Measurements from ENCODE around the gene C11orf86.
"Not testable (repeated sequence)": the region's sequence is repeated elsewhere in the genome, so short reads cannot be mapped to it uniquely, and the experiment has no call there.

The C11orf86 gene

GRCh38 chr11:66967670-66968425 lies 7.3 kb upstream of the C11orf86 start:
- DNase-seq: peak; percentile 62

- no peak for DNase-seq
Observed at GRCh38 chr11:66969584-66970225, 5.4 kb upstream of the C11orf86 start.

GRCh38 chr11:66970371-66970806 lies 4.7 kb upstream of the C11orf86 start:
- no peak for DNase-seq

- peak; percentile 51 for DNase-seq
Observed at GRCh38 chr11:66970807-66971442, 4.2 kb upstream of the C11orf86 start.

- no peak for DNase-seq
Observed at GRCh38 chr11:66971488-66971887, 3.6 kb upstream of the C11orf86 start.

GRCh38 chr11:66973956-66974580 lies 1.0 kb upstream of the C11orf86 start:
- DNase-seq: no peak

- no peak for DNase-seq
Observed at GRCh38 chr11:66975405-66976027, 412 bp downstream of the C11orf86 start.

GRCh38 chr11:66976028-66976467 lies 944 bp downstream of the C11orf86 start:
- DNase-seq: peak; percentile 48

GRCh38 chr11:66976925-66977324 lies 1.8 kb downstream of the C11orf86 start:
- DNase-seq: no peak

GRCh38 chr11:66978229-66978628 lies 3.1 kb downstream of the C11orf86 start:
- DNase-seq: no peak

- DNase-seq: no peak
Observed at GRCh38 chr11:66978717-66979116, 3.6 kb downstream of the C11orf86 start.

GRCh38 chr11:66979336-66979980 lies 4.4 kb downstream of the C11orf86 start:
- DNase-seq: no peak

GRCh38 chr11:66981976-66982578 lies 7.0 kb downstream of the C11orf86 start:
- peak; percentile 94 for DNase-seq

- no peak for DNase-seq
Observed at GRCh38 chr11:66983275-66983924, 8.3 kb downstream of the C11orf86 start.

GRCh38 chr11:66985508-66986177 lies 10.5 kb downstream of the C11orf86 start:
- no peak for DNase-seq

GRCh38 chr11:66986178-66986545 lies 11.1 kb downstream of the C11orf86 start:
- no peak for DNase-seq

GRCh38 chr11:66987158-66987620 lies 12.1 kb downstream of the C11orf86 start:
- DNase-seq: no peak

- no peak for DNase-seq
Observed at GRCh38 chr11:66987924-66988637, 13.0 kb downstream of the C11orf86 start.

- not testable (repeated sequence) for DNase-seq
Observed at GRCh38 chr11:66988741-66989140, 13.6 kb downstream of the C11orf86 start.

GRCh38 chr11:66989360-66989759 lies 14.3 kb downstream of the C11orf86 start:
- not testable (repeated sequence) for DNase-seq

Measured in DMS53 (cell line).